CD14-positive monocyte (primary cell): ENCODE results near the gene ARF6. TPM values are rescaled to one million over a fixed set of nuclear protein-coding genes. Genes with fewer than 3 reads are reported as not detected.

Experiments used
- DNase-seq, 3 donors: peaks; one replicate each; pipeline ENCODE4 v3.0.0-alpha.2; 2011 to 2022
- H2AFZ ChIP-seq: 2 replicates; pipeline ENCODE4 v1.6.0; 2012; ENCODE audit warnings: mild to moderate bottlenecking, low read depth, low read length, inconsistent platforms; ENCODE audit not compliant: insufficient read depth, poor library complexity, severe bottlenecking
- H3K27ac ChIP-seq, 2 donors: 1 replicate in 1 of 2; 2 replicates in 1 of 2; pipeline ENCODE4 v1.5.1; 2012 to 2013; ENCODE audit warnings: low read length in 2 of 2, control low read depth in 1 of 2, inconsistent platforms in 1 of 2, low read depth in 1 of 2, mild to moderate bottlenecking in 1 of 2
- H3K27me3 ChIP-seq, 2 donors: one replicate each; pipeline versions ENCODE4 v1.6.0 to v1.6.1; 2011 to 2013; ENCODE audit warnings: low read length in 2 of 2; ENCODE audit not compliant: control insufficient read depth in 2 of 2, insufficient read depth in 2 of 2
- H3K36me3 ChIP-seq, 2 donors: replicated peaks in 1 of 2; 1 replicate in 1 of 2; 2 replicates in 1 of 2; pipeline versions ENCODE4 v1.5.1 to v1.6.1; 2012 to 2013; ENCODE audit warnings: low read length in 2 of 2, control low read depth in 1 of 2, inconsistent platforms in 1 of 2, mild to moderate bottlenecking in 1 of 2; ENCODE audit not compliant: insufficient read depth in 2 of 2, control insufficient read depth in 1 of 2
- H3K4me1 ChIP-seq, 2 donors: 1 replicate in 1 of 2; 2 replicates in 1 of 2; pipeline versions ENCODE4 v1.5.1 to v1.6.1; 2012 to 2013; ENCODE audit warnings: low read length in 2 of 2, control low read depth in 1 of 2, inconsistent platforms in 1 of 2, mild to moderate bottlenecking in 1 of 2, moderate library complexity in 1 of 2; ENCODE audit not compliant: insufficient read depth in 2 of 2, control insufficient read depth in 1 of 2
- H3K4me2 ChIP-seq: replicated peaks from 2 replicates; pipeline ENCODE3; 2012; ENCODE audit warnings: low read length, moderate library complexity, mild to moderate bottlenecking; ENCODE audit not compliant: poor library complexity, severe bottlenecking; ENCODE audit errors: extremely low read depth
- H3K4me3 ChIP-seq, 3 experiments: fragments of 200-600 bp in 1 of 3; sonication (generic) in 1 of 3; replicated peaks in 1 of 3; 1 replicate in 2 of 3; 2 replicates in 1 of 3; pipeline ENCODE4 v1.5.1; 2011 to 2013; ENCODE audit warnings: low read length in 3 of 3, mild to moderate bottlenecking in 3 of 3, control low read depth in 2 of 3, low read depth in 2 of 3, inconsistent platforms in 1 of 3, moderate library complexity in 1 of 3
- H3K79me2 ChIP-seq: 2 replicates; pipeline ENCODE4 v1.6.0; 2012; ENCODE audit warnings: mild to moderate bottlenecking, control low read depth, inconsistent platforms, low read length, moderate library complexity; ENCODE audit not compliant: insufficient read depth
- H3K9ac ChIP-seq: 2 replicates; pipeline ENCODE4 v1.6.0; 2017; ENCODE audit warnings: low read length, mild to moderate bottlenecking; ENCODE audit not compliant: insufficient read depth, poor library complexity, severe bottlenecking
- H3K9me3 ChIP-seq, 2 donors: replicated peaks in 1 of 2; 1 replicate in 1 of 2; 2 replicates in 1 of 2; pipeline versions ENCODE4 v1.5.1 to v1.6.1; 2012 to 2013; ENCODE audit warnings: low read length in 2 of 2, control low read depth in 1 of 2; ENCODE audit not compliant: control insufficient read depth in 1 of 2, insufficient read depth in 1 of 2
- H4K20me1 ChIP-seq: 2 replicates; pipeline ENCODE4 v1.6.0; 2012; ENCODE audit warnings: mild to moderate bottlenecking, low read length, control low read depth, moderate library complexity; ENCODE audit not compliant: insufficient read depth
- H3K27ac Mint-ChIP-seq, 7 donors: one replicate each; pipeline ENCODE4 v1.8.0; 2020; ENCODE audit warnings: mild to moderate bottlenecking in 7 of 7, mixed read lengths in 7 of 7, moderate library complexity in 6 of 7, inconsistent platforms in 2 of 7
- H3K27me3 Mint-ChIP-seq, 3 donors: one replicate each; pipeline ENCODE4 v1.8.0; 2021 to 2022; ENCODE audit warnings: low read depth in 3 of 3, mild to moderate bottlenecking in 3 of 3, mixed read lengths in 3 of 3, moderate library complexity in 3 of 3, inconsistent platforms in 1 of 3
- H3K36me3 Mint-ChIP-seq, 2 donors: one replicate each; pipeline ENCODE4 v1.8.0; 2020; ENCODE audit warnings: mixed read lengths in 2 of 2, inconsistent platforms in 1 of 2, mild to moderate bottlenecking in 1 of 2
- H3K4me1 Mint-ChIP-seq: one replicate; pipeline ENCODE4 v1.8.0; 2020; ENCODE audit warnings: mild to moderate bottlenecking, mixed read lengths
- H3K4me3 Mint-ChIP-seq, 2 donors: one replicate each; pipeline ENCODE4 v1.8.0; 2020; ENCODE audit warnings: mild to moderate bottlenecking in 2 of 2, mixed read lengths in 2 of 2, moderate library complexity in 1 of 2
- H3K9me3 Mint-ChIP-seq, 7 donors: one replicate each; pipeline ENCODE4 v1.8.0; 2020 to 2022; ENCODE audit warnings: mixed read lengths in 7 of 7, mild to moderate bottlenecking in 6 of 7, moderate library complexity in 6 of 7, inconsistent platforms in 2 of 7
- WGBS: methylation state at CpG from one replicate; pipeline ENCODE4 v1.1.5; 2013; ENCODE audit warnings: missing lambda C conversion rate; ENCODE audit not compliant: insufficient coverage; 5-methylcytosine and 5-hydroxymethylcytosine counted together
- intact Hi-C, 2 donors: fragments of 100-400 bp; cut with micrococcal nuclease; formaldehyde crosslinking; loops; one replicate each; pipeline versions ENCODE4 v1.15.0 to v1.15.1; 2023
- polyA plus RNA-seq, 3 donors: library from polyadenylated mRNA; depleted of rRNA in 1 of 3; unstranded in 2 of 3; stranded (reverse) in 1 of 3; fragments of 300-500 nt in 2 of 3; fragments of >200 nt in 1 of 3; fragmentation: Illumina TruSeq in 2 of 3; gene quantifications; 1 replicate in 2 of 3; 2 replicates in 1 of 3; pipeline ENCODE4 v1.2.3, GENCODE V29; 2012 to 2021
- TF ChIP-seq, protein P1 (sequence below): fragments of 200-600 bp; IDR thresholded peaks from one replicate; pipeline ENCODE4 v1.8.0; 2022; ENCODE audit warnings: antibody characterized with exemption, mild to moderate bottlenecking

The ARF6 gene
- polyA plus RNA-seq, 3 donors = 76.4 to 136 (median 120) TPM

DNA sequence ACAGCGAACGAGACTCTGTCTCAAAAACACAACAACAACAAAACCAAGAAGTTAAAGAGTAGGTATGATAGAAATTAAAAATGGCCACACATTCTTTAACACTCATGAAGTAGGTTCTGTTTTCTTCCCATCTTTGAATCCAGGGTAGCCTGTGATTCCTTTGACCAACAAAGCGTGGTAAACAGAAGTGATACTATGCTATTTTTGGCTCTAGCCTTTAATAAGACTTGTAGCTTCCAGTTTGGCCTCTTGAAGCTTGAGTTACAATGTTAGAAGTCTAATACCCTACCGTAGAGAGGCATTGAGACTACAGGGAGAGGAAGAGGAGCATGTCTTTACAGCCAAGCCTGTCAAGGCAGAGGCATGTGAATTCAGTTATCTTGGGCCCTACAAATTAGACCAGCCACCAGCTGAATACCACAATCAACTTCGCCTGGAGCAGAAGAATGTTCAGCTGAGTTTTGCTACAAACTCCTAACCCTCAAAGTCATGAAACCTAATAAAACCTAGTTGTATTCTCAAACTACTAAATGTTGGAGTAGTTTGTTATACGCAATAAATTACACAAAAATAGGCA, 35.4 kb upstream of the ARF6 start:
- H3K27me3 ChIP-seq = no peaks in the 10 kb centered on the region
- H3K9ac ChIP-seq = no peak overlapping the region
- Mint-ChIP-seq H3K27ac (peak overlapping the region in 5 of 7 donors; percentile 35 to 70 (median 52)), H3K9me3 (peaks cover 0 to 11% (median 3%) of the 10 kb centered on the region in 7 donors), H3K4me3 (no peak overlapping the region), H3K27me3 (peaks cover 0 to 3% (median 0%) of the 10 kb centered on the region in 3 donors), H3K4me1 (peaks cover 32% of the 10 kb centered on the region), H3K36me3 (no peaks in the 10 kb centered on the region)
- no CpG with 5 or more reads among the region's 6 CpGs for WGBS
- no peak overlapping the region for H2AFZ ChIP-seq
- TF ChIP-seq, protein P1, sequence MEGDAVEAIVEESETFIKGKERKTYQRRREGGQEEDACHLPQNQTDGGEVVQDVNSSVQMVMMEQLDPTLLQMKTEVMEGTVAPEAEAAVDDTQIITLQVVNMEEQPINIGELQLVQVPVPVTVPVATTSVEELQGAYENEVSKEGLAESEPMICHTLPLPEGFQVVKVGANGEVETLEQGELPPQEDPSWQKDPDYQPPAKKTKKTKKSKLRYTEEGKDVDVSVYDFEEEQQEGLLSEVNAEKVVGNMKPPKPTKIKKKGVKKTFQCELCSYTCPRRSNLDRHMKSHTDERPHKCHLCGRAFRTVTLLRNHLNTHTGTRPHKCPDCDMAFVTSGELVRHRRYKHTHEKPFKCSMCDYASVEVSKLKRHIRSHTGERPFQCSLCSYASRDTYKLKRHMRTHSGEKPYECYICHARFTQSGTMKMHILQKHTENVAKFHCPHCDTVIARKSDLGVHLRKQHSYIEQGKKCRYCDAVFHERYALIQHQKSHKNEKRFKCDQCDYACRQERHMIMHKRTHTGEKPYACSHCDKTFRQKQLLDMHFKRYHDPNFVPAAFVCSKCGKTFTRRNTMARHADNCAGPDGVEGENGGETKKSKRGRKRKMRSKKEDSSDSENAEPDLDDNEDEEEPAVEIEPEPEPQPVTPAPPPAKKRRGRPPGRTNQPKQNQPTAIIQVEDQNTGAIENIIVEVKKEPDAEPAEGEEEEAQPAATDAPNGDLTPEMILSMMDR = no peak
- no peaks in the 10 kb centered on the region for H4K20me1 ChIP-seq
- peaks cover 35 to 38% of the 10 kb centered on the region in 2 donors for H3K4me1 ChIP-seq
- no peaks in the 10 kb centered on the region for H3K36me3 ChIP-seq
- H3K4me2 ChIP-seq = no peak overlapping the region
- H3K27ac ChIP-seq = peak overlapping the region; percentile 30 to 67
- H3K4me3 ChIP-seq = no peak overlapping the region
- intact Hi-C loops = no loop called here
- peaks cover 3% of the 10 kb centered on the region for H3K79me2 ChIP-seq
- no peaks in the 10 kb centered on the region for H3K9me3 ChIP-seq
- no peak for DNase-seq

DNA sequence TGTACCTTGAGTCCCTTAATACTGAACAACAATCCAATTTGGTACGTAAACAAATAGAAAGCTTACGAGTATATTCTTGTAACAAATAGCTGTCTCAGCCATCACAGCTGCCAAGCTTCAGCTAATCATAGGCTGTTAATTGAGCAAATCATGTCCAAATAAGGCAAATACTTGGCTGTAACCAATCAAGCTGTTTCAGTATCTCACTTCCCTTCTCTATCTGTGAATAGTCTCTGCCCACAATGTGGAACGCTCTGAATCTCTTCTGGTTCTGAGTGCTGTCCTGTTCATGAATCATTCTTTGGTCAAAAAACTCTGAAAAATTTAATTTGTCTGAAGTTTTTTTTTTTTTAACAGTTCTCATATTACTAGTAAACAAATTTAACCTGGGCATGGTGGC, 34.5 kb upstream of the ARF6 start:
- no peak overlapping the region for H3K27ac ChIP-seq
- no peaks in the 10 kb centered on the region for H3K9me3 ChIP-seq
- intact Hi-C loops = no loop called here
- 92% methylated on average over 2 of the region's 3 CpGs for WGBS
- no peaks in the 10 kb centered on the region for H3K27me3 ChIP-seq
- H3K9me3 Mint-ChIP-seq = peaks cover 0 to 7% (median 3%) of the 10 kb centered on the region in 7 donors
- H3K4me3 ChIP-seq = no peak overlapping the region
- H3K4me1 Mint-ChIP-seq = peaks cover 28% of the 10 kb centered on the region
- H2AFZ ChIP-seq = no peak overlapping the region
- H3K4me3 Mint-ChIP-seq = no peak overlapping the region
- peak in 1 of 3 donors; percentile 14 for DNase-seq
- H3K79me2 ChIP-seq = peaks cover 2% of the 10 kb centered on the region
- no peaks in the 10 kb centered on the region for H3K36me3 Mint-ChIP-seq
- H3K9ac ChIP-seq = no peak overlapping the region
- H3K4me2 ChIP-seq = no peak overlapping the region
- H3K4me1 ChIP-seq = peaks cover 35 to 39% of the 10 kb centered on the region in 2 donors
- TF ChIP-seq, protein P1 = no peak
- no peaks in the 10 kb centered on the region for H3K36me3 ChIP-seq
- H3K27me3 Mint-ChIP-seq = peaks cover 0 to 5% (median 0%) of the 10 kb centered on the region in 3 donors
- peak overlapping the region in 1 of 7 donors; percentile 54 for H3K27ac Mint-ChIP-seq
- H4K20me1 ChIP-seq = no peaks in the 10 kb centered on the region
